ENCODE results near the gene OSBPL5.

GRCh38 chr11:3204141-3205015 is 39.3 kb upstream of the OSBPL5 start:
- TF ChIP-seq POLR2A (IDR thresholded peaks at IDR 0.05; ENCODE audit: low read depth, low read length) (no peak), FOS (IDR thresholded peaks at IDR 0.05; ENCODE audit: low read depth, low read length) (no peak), NFE2L2 (IDR thresholded peaks at IDR 0.05; ENCODE audit: low read depth, low read length) (no peak), RFX5 (IDR thresholded peaks at IDR 0.05; ENCODE audit: low read depth, low read length) (no peak)
- TF ChIP-seq, protein P1, sequence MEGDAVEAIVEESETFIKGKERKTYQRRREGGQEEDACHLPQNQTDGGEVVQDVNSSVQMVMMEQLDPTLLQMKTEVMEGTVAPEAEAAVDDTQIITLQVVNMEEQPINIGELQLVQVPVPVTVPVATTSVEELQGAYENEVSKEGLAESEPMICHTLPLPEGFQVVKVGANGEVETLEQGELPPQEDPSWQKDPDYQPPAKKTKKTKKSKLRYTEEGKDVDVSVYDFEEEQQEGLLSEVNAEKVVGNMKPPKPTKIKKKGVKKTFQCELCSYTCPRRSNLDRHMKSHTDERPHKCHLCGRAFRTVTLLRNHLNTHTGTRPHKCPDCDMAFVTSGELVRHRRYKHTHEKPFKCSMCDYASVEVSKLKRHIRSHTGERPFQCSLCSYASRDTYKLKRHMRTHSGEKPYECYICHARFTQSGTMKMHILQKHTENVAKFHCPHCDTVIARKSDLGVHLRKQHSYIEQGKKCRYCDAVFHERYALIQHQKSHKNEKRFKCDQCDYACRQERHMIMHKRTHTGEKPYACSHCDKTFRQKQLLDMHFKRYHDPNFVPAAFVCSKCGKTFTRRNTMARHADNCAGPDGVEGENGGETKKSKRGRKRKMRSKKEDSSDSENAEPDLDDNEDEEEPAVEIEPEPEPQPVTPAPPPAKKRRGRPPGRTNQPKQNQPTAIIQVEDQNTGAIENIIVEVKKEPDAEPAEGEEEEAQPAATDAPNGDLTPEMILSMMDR (conservative IDR thresholded peaks at IDR 0.05; ENCODE audit: low read depth, low read length) = no peak

Data from IMR-90 (cell line).